Testis (tissue), 2 donors: ENCODE measurements around the gene RAI1.

Source experiments
- POLR2A ChIP-seq: fragments of 450-650 bp; IDR thresholded peaks from one replicate; pipeline ENCODE4 v1.6.1; 2017; ENCODE audit warnings: antibody characterized with exemption, mild to moderate bottlenecking, moderate library complexity
- TF ChIP-seq, protein P1 (sequence below), 3 experiments: fragments of 450-650 bp in 2 of 3; fragments of 200-600 bp in 1 of 3; sonication (generic) in 1 of 3; IDR thresholded peaks; one replicate each; pipeline ENCODE4 v1.5.1; 2016 to 2019; ENCODE audit warnings: antibody characterized with exemption in 3 of 3, mild to moderate bottlenecking in 2 of 3, moderate library complexity in 1 of 3

GRCh38 chr17:17681744-17682292 lies 560 bp downstream of the RAI1 start:
- TF ChIP-seq, protein P1, sequence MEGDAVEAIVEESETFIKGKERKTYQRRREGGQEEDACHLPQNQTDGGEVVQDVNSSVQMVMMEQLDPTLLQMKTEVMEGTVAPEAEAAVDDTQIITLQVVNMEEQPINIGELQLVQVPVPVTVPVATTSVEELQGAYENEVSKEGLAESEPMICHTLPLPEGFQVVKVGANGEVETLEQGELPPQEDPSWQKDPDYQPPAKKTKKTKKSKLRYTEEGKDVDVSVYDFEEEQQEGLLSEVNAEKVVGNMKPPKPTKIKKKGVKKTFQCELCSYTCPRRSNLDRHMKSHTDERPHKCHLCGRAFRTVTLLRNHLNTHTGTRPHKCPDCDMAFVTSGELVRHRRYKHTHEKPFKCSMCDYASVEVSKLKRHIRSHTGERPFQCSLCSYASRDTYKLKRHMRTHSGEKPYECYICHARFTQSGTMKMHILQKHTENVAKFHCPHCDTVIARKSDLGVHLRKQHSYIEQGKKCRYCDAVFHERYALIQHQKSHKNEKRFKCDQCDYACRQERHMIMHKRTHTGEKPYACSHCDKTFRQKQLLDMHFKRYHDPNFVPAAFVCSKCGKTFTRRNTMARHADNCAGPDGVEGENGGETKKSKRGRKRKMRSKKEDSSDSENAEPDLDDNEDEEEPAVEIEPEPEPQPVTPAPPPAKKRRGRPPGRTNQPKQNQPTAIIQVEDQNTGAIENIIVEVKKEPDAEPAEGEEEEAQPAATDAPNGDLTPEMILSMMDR (IDR thresholded peaks at IDR 0.05), result no peak
- no peak for TF ChIP-seq POLR2A
